ENCODE measurements around the gene DGKI. TPM values are rescaled to one million over a fixed set of nuclear protein-coding genes. Genes with fewer than 3 reads are reported as not detected.
"Not testable (repeated sequence)": the region's sequence is repeated elsewhere in the genome, so short reads cannot be mapped to it uniquely, and the experiment has no call there.

Gene DGKI
- total RNA-seq, 2 donors from 2014 or later = 4.4 to 5.9 TPM

DNA sequence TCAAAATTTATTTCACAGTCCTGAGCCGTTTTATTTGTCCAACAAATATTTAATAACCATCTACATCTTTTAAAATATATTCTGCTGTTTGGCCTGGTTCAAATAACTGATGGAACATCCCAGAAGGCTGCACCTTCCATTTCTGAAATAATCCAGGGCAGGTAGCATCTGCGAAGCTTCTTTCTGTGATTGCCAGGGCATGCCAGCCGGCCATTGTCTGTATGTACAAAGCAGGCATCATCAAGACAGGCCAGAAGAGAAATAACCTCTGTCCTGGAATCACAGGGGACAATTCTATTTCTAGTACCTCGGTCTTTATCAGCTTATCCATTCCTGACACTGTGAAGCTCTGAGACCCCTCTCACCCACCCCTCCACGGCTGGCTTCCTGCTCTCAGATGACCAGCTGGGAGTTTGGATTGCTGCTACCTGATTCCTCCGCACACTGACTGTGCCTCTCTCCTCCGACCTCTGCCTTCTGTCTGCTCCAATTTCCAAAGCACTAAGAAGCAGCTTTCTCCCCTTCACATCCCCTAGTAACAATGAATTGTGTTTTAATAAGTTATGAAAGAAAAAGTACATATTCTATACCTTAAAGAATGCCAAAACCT is 8.0 kb downstream of the DGKI start:
- H3K27me3 ChIP-seq = no peaks in the 10 kb centered on the region
- no peaks in the 10 kb centered on the region for H3K9me3 ChIP-seq
- TF ChIP-seq, protein P1, sequence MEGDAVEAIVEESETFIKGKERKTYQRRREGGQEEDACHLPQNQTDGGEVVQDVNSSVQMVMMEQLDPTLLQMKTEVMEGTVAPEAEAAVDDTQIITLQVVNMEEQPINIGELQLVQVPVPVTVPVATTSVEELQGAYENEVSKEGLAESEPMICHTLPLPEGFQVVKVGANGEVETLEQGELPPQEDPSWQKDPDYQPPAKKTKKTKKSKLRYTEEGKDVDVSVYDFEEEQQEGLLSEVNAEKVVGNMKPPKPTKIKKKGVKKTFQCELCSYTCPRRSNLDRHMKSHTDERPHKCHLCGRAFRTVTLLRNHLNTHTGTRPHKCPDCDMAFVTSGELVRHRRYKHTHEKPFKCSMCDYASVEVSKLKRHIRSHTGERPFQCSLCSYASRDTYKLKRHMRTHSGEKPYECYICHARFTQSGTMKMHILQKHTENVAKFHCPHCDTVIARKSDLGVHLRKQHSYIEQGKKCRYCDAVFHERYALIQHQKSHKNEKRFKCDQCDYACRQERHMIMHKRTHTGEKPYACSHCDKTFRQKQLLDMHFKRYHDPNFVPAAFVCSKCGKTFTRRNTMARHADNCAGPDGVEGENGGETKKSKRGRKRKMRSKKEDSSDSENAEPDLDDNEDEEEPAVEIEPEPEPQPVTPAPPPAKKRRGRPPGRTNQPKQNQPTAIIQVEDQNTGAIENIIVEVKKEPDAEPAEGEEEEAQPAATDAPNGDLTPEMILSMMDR (IDR thresholded peaks at IDR 0.05) = no peak
- no peak overlapping the region for H3K4me3 ChIP-seq
- H3K36me3 ChIP-seq = no peaks in the 10 kb centered on the region
- H3K27ac ChIP-seq = no peak overlapping the region
- no peak for DNase-seq (ENCODE audit: low spot score)
- no peaks in the 10 kb centered on the region for H3K4me1 ChIP-seq

DNA sequence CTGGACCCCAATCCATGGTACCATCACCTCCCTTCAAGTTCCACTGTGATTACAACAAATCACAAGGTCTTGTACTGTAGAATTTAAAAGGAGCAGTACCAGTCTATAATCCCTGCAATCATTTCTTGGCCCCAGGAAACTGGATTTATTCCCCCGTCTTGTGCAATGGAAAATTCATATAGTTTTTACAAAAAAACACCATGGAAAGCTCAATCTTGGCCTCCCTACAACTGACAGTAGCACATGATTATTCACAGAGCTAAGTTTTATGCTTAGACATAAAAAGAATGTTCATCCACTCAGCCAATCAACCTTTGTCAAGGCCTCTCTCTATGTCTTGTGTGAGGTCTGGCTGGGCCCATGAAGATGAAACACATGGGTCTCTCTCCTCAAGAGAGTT is 10.2 kb downstream of the DGKI start:
- Histone ChIP-seq H3K27me3 (no peaks in the 10 kb centered on the region), H3K36me3 (no peaks in the 10 kb centered on the region), H3K4me3 (no peak overlapping the region), H3K9me3 (peaks cover 0 to 18% of the 10 kb centered on the region in 2 donors), H3K27ac (no peak overlapping the region), H3K4me1 (no peaks in the 10 kb centered on the region)
- TF ChIP-seq, protein P1 (IDR thresholded peaks at IDR 0.05) = no peak
- DNase-seq (ENCODE audit: low spot score) = no peak

DNA sequence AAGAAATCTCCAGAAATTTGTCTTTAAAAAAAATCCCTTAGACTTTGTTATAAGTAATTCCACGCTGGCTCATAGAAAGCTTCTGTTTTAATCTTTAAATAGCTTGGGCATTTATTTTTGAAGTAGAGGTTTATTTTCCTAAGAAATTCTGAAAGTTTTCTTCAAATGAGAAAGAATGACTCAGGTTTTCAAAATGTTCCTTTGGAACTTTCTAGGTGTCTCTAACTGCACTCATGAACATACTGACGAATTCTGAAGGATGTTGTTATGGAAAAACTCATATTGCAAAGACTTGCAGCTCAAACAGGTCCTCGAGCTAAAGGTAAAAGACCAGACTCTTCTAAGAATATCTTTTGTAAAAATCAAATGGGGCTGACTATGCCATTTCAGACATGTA is 10.7 kb downstream of the DGKI start:
- Histone ChIP-seq H3K4me1 (no peaks in the 10 kb centered on the region), H3K4me3 (no peak overlapping the region), H3K36me3 (no peaks in the 10 kb centered on the region), H3K27ac (no peak overlapping the region), H3K9me3 (peaks cover 0 to 18% of the 10 kb centered on the region in 2 donors), H3K27me3 (no peaks in the 10 kb centered on the region)
- no peak for DNase-seq (ENCODE audit: low spot score)
- TF ChIP-seq, protein P1 (IDR thresholded peaks at IDR 0.05) = no peak

- no peak for DNase-seq (ENCODE audit: low spot score)
- Histone ChIP-seq H3K9me3 (peaks cover 0 to 18% of the 10 kb centered on the region in 2 donors), H3K27me3 (no peaks in the 10 kb centered on the region), H3K4me3 (no peak overlapping the region), H3K36me3 (no peaks in the 10 kb centered on the region), H3K27ac (no peak overlapping the region), H3K4me1 (no peaks in the 10 kb centered on the region)
- TF ChIP-seq, protein P1 (IDR thresholded peaks at IDR 0.05) = no peak
Observed at GRCh38 chr7:137835486-137836112, 11.2 kb downstream of the DGKI start.

- no peak for DNase-seq (ENCODE audit: low spot score)
- peaks cover 0 to 18% of the 10 kb centered on the region in 2 donors for H3K9me3 ChIP-seq
- H3K36me3 ChIP-seq = no peaks in the 10 kb centered on the region
- no peaks in the 10 kb centered on the region for H3K4me1 ChIP-seq
- H3K27me3 ChIP-seq = no peaks in the 10 kb centered on the region
- TF ChIP-seq, protein P1 (IDR thresholded peaks at IDR 0.05) = no peak
- no peak overlapping the region for H3K4me3 ChIP-seq
- no peak overlapping the region for H3K27ac ChIP-seq
Observed at GRCh38 chr7:137834552-137834951, 12.2 kb downstream of the DGKI start.

DNA sequence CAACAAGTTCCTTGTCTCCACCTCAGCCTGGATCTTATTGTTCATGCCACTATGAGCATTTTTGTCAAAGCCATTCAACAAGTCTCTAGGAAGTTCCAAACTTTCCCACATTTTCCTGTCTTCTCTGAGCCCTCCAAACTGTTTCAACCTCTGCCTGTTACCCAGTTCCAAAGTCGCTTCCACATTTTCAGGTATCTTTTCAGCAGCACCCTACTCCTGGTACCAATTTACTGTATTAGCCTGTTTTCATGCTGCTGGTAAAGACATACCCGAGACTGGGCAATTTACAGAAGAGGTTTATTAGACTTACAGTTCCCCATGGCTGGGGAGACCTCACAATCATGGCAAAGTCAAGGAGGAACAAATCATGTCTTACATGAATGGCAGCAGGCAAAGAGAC is 13.8 kb downstream of the DGKI start:
- H3K27ac ChIP-seq; DNase-seq (ENCODE audit: low spot score); H3K4me3 ChIP-seq: not testable (repeated sequence)

More for the DNA sequence above, 13.8 kb downstream of the DGKI start:
- peaks cover 0 to 18% of the 10 kb centered on the region in 2 donors for H3K9me3 ChIP-seq
- H3K4me1 ChIP-seq, H3K36me3 ChIP-seq, H3K27me3 ChIP-seq: not testable (repeated sequence)
